ENCODE measurements around the gene SVIL. TPM values are rescaled to one million over a fixed set of nuclear protein-coding genes. Genes with fewer than 3 reads are reported as not detected.

SVIL gene
- polyA plus RNA-seq, 1 donor from 2014 or later = 7.3 TPM

DNA sequence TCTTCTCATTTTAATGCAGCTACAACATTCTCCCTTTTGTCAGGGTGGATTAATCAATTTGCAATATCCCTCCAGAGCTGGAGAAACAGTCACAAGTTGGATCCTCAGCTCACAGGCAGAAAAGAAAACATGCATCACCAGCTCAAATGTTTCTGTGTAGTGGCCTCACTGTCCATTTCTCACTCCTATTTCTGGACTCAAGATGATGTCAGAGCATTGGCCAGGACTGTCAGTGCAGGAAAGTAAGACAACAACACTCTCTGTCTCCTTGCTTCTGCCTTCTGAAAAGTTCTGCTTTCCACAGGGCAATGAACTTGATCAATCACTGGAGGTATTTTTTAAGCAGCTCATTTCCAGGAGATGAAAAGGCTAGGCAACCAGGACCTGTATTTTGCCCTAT is 8.2 kb upstream of the SVIL start:
- H3K9me3 ChIP-seq (ENCODE audit: low read length) = no peaks in the 10 kb centered on the region
- H3K4me2 ChIP-seq (ENCODE audit: low read length) = no peak overlapping the region
- no peaks in the 10 kb centered on the region for H3K27me3 ChIP-seq (ENCODE audit: insufficient read depth, low read depth, low read length)
- H3K4me3 ChIP-seq (ENCODE audit: low read length) = no peak overlapping the region
- H3K27ac ChIP-seq (ENCODE audit: low read length) = no peak overlapping the region
- TF ChIP-seq EP300 (conservative IDR thresholded peaks at IDR 0.05; ENCODE audit: poor library complexity, severe bottlenecking) = no peak
- no peak for TF ChIP-seq TAF1 (IDR thresholded peaks at IDR 0.05; ENCODE audit: low read depth)
- TF ChIP-seq EZH2 (IDR thresholded peaks at IDR 0.05; ENCODE audit: borderline replicate concordance, insufficient read depth, low read length, poor library complexity, severe bottlenecking) = no peak
- no peak for TF ChIP-seq SMC3 (conservative IDR thresholded peaks at IDR 0.05; ENCODE audit: poor library complexity)
- no peak for TF ChIP-seq REST (IDR thresholded peaks at IDR 0.05; ENCODE audit: borderline replicate concordance)
- no peak for TF ChIP-seq CTCF (IDR thresholded peaks at IDR 0.05; ENCODE audit: poor library complexity, severe bottlenecking)
- no peak for TF ChIP-seq POLR2AphosphoS5 (IDR thresholded peaks at IDR 0.05)
- TF ChIP-seq RAD21 (conservative IDR thresholded peaks at IDR 0.05) = no peak
- TF ChIP-seq MXI1 (conservative IDR thresholded peaks at IDR 0.05; ENCODE audit: poor library complexity, severe bottlenecking) = no peak
- no peaks in the 10 kb centered on the region for H4K20me1 ChIP-seq (ENCODE audit: insufficient read depth)
- no peaks in the 10 kb centered on the region for H3K9me2 ChIP-seq (ENCODE audit: insufficient read depth, low read length)
- no peak overlapping the region for H2AFZ ChIP-seq (ENCODE audit: low read depth, low read length)
- no peaks in the 10 kb centered on the region for H3K79me2 ChIP-seq (replicated peaks; ENCODE audit: insufficient read depth, low read length)
- H3K36me3 ChIP-seq (ENCODE audit: insufficient read depth, low read length) = no peaks in the 10 kb centered on the region
- no peak overlapping the region for H3K9ac ChIP-seq (ENCODE audit: low read length)
- no peaks in the 10 kb centered on the region for H3F3A ChIP-seq (ENCODE audit: insufficient read depth, low read length, poor library complexity, severe bottlenecking)

- no peaks in the 10 kb centered on the region for H3K36me3 ChIP-seq (ENCODE audit: insufficient read depth, low read length)
- H3K27ac ChIP-seq (ENCODE audit: low read length) = no peak overlapping the region
- TF ChIP-seq POLR2AphosphoS5 (IDR thresholded peaks at IDR 0.05) (no peak), MXI1 (conservative IDR thresholded peaks at IDR 0.05; ENCODE audit: poor library complexity, severe bottlenecking) (no peak), EP300 (conservative IDR thresholded peaks at IDR 0.05; ENCODE audit: poor library complexity, severe bottlenecking) (no peak), CTCF (IDR thresholded peaks at IDR 0.05; ENCODE audit: poor library complexity, severe bottlenecking) (no peak), TAF1 (IDR thresholded peaks at IDR 0.05; ENCODE audit: low read depth) (no peak), RAD21 (conservative IDR thresholded peaks at IDR 0.05) (no peak), SMC3 (conservative IDR thresholded peaks at IDR 0.05; ENCODE audit: poor library complexity) (no peak), EZH2 (IDR thresholded peaks at IDR 0.05; ENCODE audit: borderline replicate concordance, insufficient read depth, low read length, poor library complexity, severe bottlenecking) (no peak), REST (IDR thresholded peaks at IDR 0.05; ENCODE audit: borderline replicate concordance) (no peak)
- H3K4me3 ChIP-seq (ENCODE audit: low read length) = no peak overlapping the region
- no peaks in the 10 kb centered on the region for H3F3A ChIP-seq (ENCODE audit: insufficient read depth, low read length, poor library complexity, severe bottlenecking)
- no peaks in the 10 kb centered on the region for H3K27me3 ChIP-seq (ENCODE audit: insufficient read depth, low read depth, low read length)
- no peaks in the 10 kb centered on the region for H3K9me2 ChIP-seq (ENCODE audit: insufficient read depth, low read length)
- no peak overlapping the region for H3K9ac ChIP-seq (ENCODE audit: low read length)
- H3K4me2 ChIP-seq (ENCODE audit: low read length) = no peak overlapping the region
- no peaks in the 10 kb centered on the region for H4K20me1 ChIP-seq (ENCODE audit: insufficient read depth)
- peaks cover under 1% of the 10 kb centered on the region for H3K79me2 ChIP-seq (replicated peaks; ENCODE audit: insufficient read depth, low read length)
- H3K9me3 ChIP-seq (ENCODE audit: low read length) = no peaks in the 10 kb centered on the region
- H2AFZ ChIP-seq (ENCODE audit: low read depth, low read length) = no peak overlapping the region
These were observed 2.8 kb upstream of the SVIL start for GRCh38 chr10:29637537-29637936.
